G401.6 (cell line): ENCODE results near the gene TBC1D3L.
"Not testable (repeated sequence)": the region's sequence is repeated elsewhere in the genome, so short reads cannot be mapped to it uniquely, and the experiment has no call there.

Source experiments
- FAIRE-seq: peaks from 2 replicates; lab custom pipeline; 2012; peaks lifted over from hg19 to GRCh38; lab: Jason Lieb, UNC

Gene TBC1D3L

DNA sequence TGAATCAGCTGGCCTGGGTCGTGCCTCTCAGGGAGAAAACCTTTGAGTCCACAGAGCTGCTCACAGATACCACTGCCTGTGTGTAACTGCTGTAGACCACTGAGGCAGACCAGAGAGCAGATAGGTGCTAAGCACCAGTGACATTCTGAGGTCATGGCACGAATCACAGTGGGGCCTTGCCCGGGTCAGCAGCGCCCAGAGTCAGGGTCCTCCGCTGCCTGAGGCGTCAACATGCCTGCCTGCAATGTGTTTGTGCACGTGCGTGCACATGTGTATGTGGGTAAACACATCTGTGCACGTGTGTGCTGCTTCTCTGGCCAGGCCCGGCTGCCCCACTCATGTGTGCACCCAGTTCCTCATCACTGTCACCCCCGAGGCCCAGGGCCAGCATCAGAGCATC lies at the start of gene TBC1D3L:
Gene TBC1D3L (minus strand): TSS at position 101 of the 400 bp plus-strand sequence. CDS start 1,540 bp downstream, outside the sequence.
- not testable (repeated sequence) for FAIRE-seq

DNA sequence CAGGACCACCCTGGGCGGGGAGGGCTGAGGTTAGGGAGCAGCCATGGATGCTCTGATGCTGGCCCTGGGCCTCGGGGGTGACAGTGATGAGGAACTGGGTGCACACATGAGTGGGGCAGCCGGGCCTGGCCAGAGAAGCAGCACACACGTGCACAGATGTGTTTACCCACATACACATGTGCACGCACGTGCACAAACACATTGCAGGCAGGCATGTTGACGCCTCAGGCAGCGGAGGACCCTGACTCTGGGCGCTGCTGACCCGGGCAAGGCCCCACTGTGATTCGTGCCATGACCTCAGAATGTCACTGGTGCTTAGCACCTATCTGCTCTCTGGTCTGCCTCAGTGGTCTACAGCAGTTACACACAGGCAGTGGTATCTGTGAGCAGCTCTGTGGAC lies 14.8 kb upstream of the TBC1D3L start, which contains the start of gene TBC1D3D:
Gene TBC1D3D (plus strand): TSS at position 301 of the 400 bp plus-strand sequence. CDS start 1,585 bp downstream, outside the sequence.
- FAIRE-seq, result not testable (repeated sequence)
